ENCODE data around the gene LGR6.

The LGR6 gene

DNA sequence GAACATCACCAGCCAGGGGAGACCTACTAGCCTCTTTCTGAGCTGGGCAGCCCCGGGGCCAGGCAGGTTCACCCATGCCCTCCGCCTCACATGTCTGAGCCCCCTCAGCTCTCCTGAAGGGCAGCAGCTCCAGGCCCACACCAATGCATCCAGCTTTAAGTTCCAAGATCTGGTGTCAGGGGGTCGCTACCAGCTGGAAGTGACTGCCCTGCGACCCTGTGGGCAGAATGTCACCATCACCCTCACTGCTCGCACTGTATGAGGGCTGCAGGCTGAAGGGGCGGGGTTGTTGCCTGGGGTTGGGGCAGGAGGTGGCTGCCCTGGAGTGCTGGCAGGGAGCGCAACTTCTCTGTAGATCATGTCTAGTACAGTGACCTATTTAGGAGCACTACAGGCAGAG is 24.7 kb upstream of the LGR6 start:
- H3K27ac ChIP-seq (ENCODE audit: low read length), result no peak overlapping the region
- H3K27me3 ChIP-seq (ENCODE audit: low read depth, low read length), result no peaks in the 10 kb centered on the region
- H3K36me3 ChIP-seq (replicated peaks; ENCODE audit: low read depth, low read length), result no peaks in the 10 kb centered on the region
- no peak for TF ChIP-seq CTCF (IDR thresholded peaks at IDR 0.05; ENCODE audit: low read depth, low read length)
- no peak for TF ChIP-seq EZH2phosphoT487 (IDR thresholded peaks at IDR 0.05; ENCODE audit: low read depth)
- no peak overlapping the region for H3K9ac ChIP-seq (ENCODE audit: low read length)
- H4K20me1 ChIP-seq (ENCODE audit: insufficient read depth, low read length), result no peaks in the 10 kb centered on the region
- H2AFZ ChIP-seq (ENCODE audit: low read depth, low read length), result no peak overlapping the region
- peaks cover 20% of the 10 kb centered on the region for H3K4me1 ChIP-seq (ENCODE audit: low read length)
- no peak overlapping the region for H3K4me3 ChIP-seq (ENCODE audit: low read length)
- no peaks in the 10 kb centered on the region for H3K9me3 ChIP-seq (ENCODE audit: insufficient read depth, low read length)
- H3K79me2 ChIP-seq (ENCODE audit: low read length), result no peaks in the 10 kb centered on the region
- H3K4me2 ChIP-seq (ENCODE audit: low read length), result no peak overlapping the region

- H3K27ac ChIP-seq (ENCODE audit: low read length), result no peak overlapping the region
- peaks cover 2% of the 10 kb centered on the region for H3K4me1 ChIP-seq (ENCODE audit: low read length)
- H4K20me1 ChIP-seq (ENCODE audit: insufficient read depth, low read length), result no peaks in the 10 kb centered on the region
- H2AFZ ChIP-seq (ENCODE audit: low read depth, low read length), result no peak overlapping the region
- TF ChIP-seq CTCF (IDR thresholded peaks at IDR 0.05; ENCODE audit: low read depth, low read length) (peak; percentile 32), EZH2phosphoT487 (IDR thresholded peaks at IDR 0.05; ENCODE audit: low read depth) (no peak)
- no peaks in the 10 kb centered on the region for H3K27me3 ChIP-seq (ENCODE audit: low read depth, low read length)
- no peaks in the 10 kb centered on the region for H3K79me2 ChIP-seq (ENCODE audit: low read length)
- H3K9me3 ChIP-seq (ENCODE audit: insufficient read depth, low read length), result no peaks in the 10 kb centered on the region
- no peak overlapping the region for H3K4me3 ChIP-seq (ENCODE audit: low read length)
- H3K36me3 ChIP-seq (replicated peaks; ENCODE audit: low read depth, low read length), result no peaks in the 10 kb centered on the region
- no peak overlapping the region for H3K9ac ChIP-seq (ENCODE audit: low read length)
- no peak overlapping the region for H3K4me2 ChIP-seq (ENCODE audit: low read length)
Measured at GRCh38 chr1:202170726-202171125, 22.9 kb upstream of the LGR6 start.

DNA sequence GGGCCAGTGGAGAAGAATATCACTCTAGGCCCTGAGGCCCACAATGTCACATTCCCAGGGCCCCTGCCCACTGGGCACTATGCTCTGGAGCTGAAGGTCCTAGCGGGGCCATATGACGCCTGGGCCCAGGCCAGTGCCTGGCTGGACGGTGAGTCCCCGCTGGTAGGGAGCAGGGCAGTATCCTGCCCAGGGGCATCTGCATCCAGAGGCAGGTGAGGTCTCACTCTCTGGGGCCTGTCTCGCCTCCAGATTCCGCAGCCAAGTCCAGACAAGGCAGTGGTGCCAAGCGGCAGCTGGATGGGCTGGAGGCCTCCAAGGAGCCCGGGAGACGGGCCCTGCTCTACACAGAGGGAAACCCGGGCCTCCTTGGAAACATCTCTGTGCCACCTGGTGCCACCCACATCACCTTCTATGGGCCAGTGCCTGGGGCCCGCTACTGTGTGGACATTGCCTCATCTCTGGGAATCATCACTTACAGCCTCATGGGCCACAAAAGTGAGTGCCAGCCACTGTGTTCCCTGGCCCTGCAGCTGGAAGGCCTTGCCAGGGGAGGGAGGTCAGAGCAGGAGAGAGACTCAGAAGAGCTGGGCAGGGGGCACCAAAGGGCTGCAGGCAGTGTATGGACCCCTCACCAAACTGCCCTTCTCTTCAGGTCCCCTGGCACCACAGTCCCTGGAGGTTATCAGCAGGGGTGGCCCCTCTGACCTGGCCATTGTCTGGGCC is 22.1 kb upstream of the LGR6 start:
- no peak for TF ChIP-seq EZH2phosphoT487 (IDR thresholded peaks at IDR 0.05; ENCODE audit: low read depth)
- TF ChIP-seq CTCF (IDR thresholded peaks at IDR 0.05; ENCODE audit: low read depth, low read length), result no peak
- Histone ChIP-seq H3K9me3 (ENCODE audit: insufficient read depth, low read length) (no peaks in the 10 kb centered on the region), H4K20me1 (ENCODE audit: insufficient read depth, low read length) (no peaks in the 10 kb centered on the region), H3K4me1 (ENCODE audit: low read length) (no peaks in the 10 kb centered on the region), H2AFZ (ENCODE audit: low read depth, low read length) (no peak overlapping the region), H3K27me3 (ENCODE audit: low read depth, low read length) (no peaks in the 10 kb centered on the region), H3K27ac (ENCODE audit: low read length) (no peak overlapping the region), H3K9ac (ENCODE audit: low read length) (no peak overlapping the region), H3K36me3 (replicated peaks; ENCODE audit: low read depth, low read length) (no peaks in the 10 kb centered on the region), H3K4me3 (ENCODE audit: low read length) (no peak overlapping the region), H3K79me2 (ENCODE audit: low read length) (no peaks in the 10 kb centered on the region), H3K4me2 (ENCODE audit: low read length) (no peak overlapping the region)

DNA sequence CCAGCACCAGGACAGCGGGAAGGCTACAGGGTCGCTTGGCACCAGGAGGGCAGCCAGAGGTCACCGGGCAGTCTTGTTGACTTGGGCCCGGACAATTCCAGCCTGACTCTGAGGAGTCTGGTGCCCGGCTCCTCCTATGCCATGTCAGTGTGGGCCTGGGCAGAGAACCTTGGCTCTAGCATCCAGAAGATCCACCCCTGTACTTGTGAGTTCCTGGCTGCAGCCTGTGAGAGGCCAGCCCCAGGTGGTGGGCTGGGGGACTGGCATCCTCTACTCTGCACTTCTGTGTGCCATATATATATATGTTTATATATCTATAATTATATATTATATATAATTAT is 21.6 kb upstream of the LGR6 start:
- Histone ChIP-seq H3K79me2 (ENCODE audit: low read length) (no peaks in the 10 kb centered on the region), H4K20me1 (ENCODE audit: insufficient read depth, low read length) (no peaks in the 10 kb centered on the region), H3K27me3 (ENCODE audit: low read depth, low read length) (no peaks in the 10 kb centered on the region), H3K4me2 (ENCODE audit: low read length) (no peak overlapping the region), H3K36me3 (replicated peaks; ENCODE audit: low read depth, low read length) (no peaks in the 10 kb centered on the region), H3K4me1 (ENCODE audit: low read length) (no peaks in the 10 kb centered on the region), H3K9ac (ENCODE audit: low read length) (no peak overlapping the region), H3K9me3 (ENCODE audit: insufficient read depth, low read length) (no peaks in the 10 kb centered on the region), H3K4me3 (ENCODE audit: low read length) (no peak overlapping the region), H3K27ac (ENCODE audit: low read length) (no peak overlapping the region), H2AFZ (ENCODE audit: low read depth, low read length) (no peak overlapping the region)
- TF ChIP-seq CTCF (IDR thresholded peaks at IDR 0.05; ENCODE audit: low read depth, low read length) (no peak), EZH2phosphoT487 (IDR thresholded peaks at IDR 0.05; ENCODE audit: low read depth) (no peak)
